Measurements from ENCODE around the gene CCNT1. TPM values are rescaled to one million over a fixed set of nuclear protein-coding genes. Genes with fewer than 3 reads are reported as not detected.

The CCNT1 gene
- total and polyA plus RNA-seq, 4 donors, result 3.2 to 18.2 (median 10.4) TPM

GRCh38 chr12:48659863-48660262 lies 56.6 kb downstream of the CCNT1 start:
- H3K27me3 ChIP-seq (ENCODE audit: control insufficient read depth in 4 of 4, insufficient read depth in 4 of 4, low read length in 3 of 4), result no peaks in the 10 kb centered on the region
- no peaks in the 10 kb centered on the region for H3K4me1 ChIP-seq (ENCODE audit: control insufficient read depth in 4 of 4, insufficient read depth in 4 of 4, low read length in 3 of 4)
- WGBS, result 97% methylated on average over 4 of the region's 4 CpGs
- no peak overlapping the region for H3K9ac ChIP-seq (ENCODE audit: low read depth in 1 of 2, low read length in 2 of 2)
- no peak for DNase-seq (ENCODE audit: low spot score)
- TF ChIP-seq GABPA (IDR thresholded peaks at IDR 0.05 in 1 of 2, conservative IDR thresholded peaks at IDR 0.05 in 1 of 2) (no peak), HNF4G (IDR thresholded peaks at IDR 0.05) (no peak), RXRA (IDR thresholded peaks at IDR 0.05) (no peak), TAF1 (conservative IDR thresholded peaks at IDR 0.05) (no peak), REST (IDR thresholded peaks at IDR 0.05) (no peak), EGR1 (IDR thresholded peaks at IDR 0.05; ENCODE audit: low read depth in 2 of 2) (no peak), FOXA2 (IDR thresholded peaks at IDR 0.05) (no peak), ZBTB33 (IDR thresholded peaks at IDR 0.05) (no peak), SP1 (IDR thresholded peaks at IDR 0.05) (no peak), RAD21 (IDR thresholded peaks at IDR 0.05) (no peak)
- TF ChIP-seq, protein P1, sequence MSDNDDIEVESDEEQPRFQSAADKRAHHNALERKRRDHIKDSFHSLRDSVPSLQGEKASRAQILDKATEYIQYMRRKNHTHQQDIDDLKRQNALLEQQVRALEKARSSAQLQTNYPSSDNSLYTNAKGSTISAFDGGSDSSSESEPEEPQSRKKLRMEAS (IDR thresholded peaks at IDR 0.05), result no peak
- TF ChIP-seq, protein P2, sequence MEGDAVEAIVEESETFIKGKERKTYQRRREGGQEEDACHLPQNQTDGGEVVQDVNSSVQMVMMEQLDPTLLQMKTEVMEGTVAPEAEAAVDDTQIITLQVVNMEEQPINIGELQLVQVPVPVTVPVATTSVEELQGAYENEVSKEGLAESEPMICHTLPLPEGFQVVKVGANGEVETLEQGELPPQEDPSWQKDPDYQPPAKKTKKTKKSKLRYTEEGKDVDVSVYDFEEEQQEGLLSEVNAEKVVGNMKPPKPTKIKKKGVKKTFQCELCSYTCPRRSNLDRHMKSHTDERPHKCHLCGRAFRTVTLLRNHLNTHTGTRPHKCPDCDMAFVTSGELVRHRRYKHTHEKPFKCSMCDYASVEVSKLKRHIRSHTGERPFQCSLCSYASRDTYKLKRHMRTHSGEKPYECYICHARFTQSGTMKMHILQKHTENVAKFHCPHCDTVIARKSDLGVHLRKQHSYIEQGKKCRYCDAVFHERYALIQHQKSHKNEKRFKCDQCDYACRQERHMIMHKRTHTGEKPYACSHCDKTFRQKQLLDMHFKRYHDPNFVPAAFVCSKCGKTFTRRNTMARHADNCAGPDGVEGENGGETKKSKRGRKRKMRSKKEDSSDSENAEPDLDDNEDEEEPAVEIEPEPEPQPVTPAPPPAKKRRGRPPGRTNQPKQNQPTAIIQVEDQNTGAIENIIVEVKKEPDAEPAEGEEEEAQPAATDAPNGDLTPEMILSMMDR (IDR thresholded peaks at IDR 0.05; ENCODE audit: low read depth, low read length, missing input control), result no peak
- no peaks in the 10 kb centered on the region for H3K9me3 ChIP-seq (ENCODE audit: control insufficient read depth in 4 of 4, low read length in 3 of 4)
- H3K36me3 ChIP-seq (ENCODE audit: control insufficient read depth in 4 of 4, insufficient read depth in 3 of 4, low read depth in 1 of 4, low read length in 3 of 4), result peaks cover 17 to 55% (median 43%) of the 10 kb centered on the region in 4 donors
- no peak overlapping the region for H3K27ac ChIP-seq (ENCODE audit: low read depth in 1 of 2, low read length in 2 of 2)
- no peak overlapping the region for H3K4me3 ChIP-seq (ENCODE audit: low read depth in 1 of 3, low read length in 3 of 3)

- no peak overlapping the region for H3K27ac ChIP-seq (ENCODE audit: low read depth in 1 of 2, low read length in 2 of 2)
- H3K9ac ChIP-seq (ENCODE audit: low read depth in 1 of 2, low read length in 2 of 2), result no peak overlapping the region
- 89% methylated on average over 4 of the region's 4 CpGs for WGBS
- no peak for DNase-seq (ENCODE audit: low spot score)
- H3K36me3 ChIP-seq (ENCODE audit: control insufficient read depth in 4 of 4, insufficient read depth in 3 of 4, low read depth in 1 of 4, low read length in 3 of 4), result peaks cover 10 to 57% (median 42%) of the 10 kb centered on the region in 4 donors
- H3K4me1 ChIP-seq (ENCODE audit: control insufficient read depth in 4 of 4, insufficient read depth in 4 of 4, low read length in 3 of 4), result no peaks in the 10 kb centered on the region
- no peaks in the 10 kb centered on the region for H3K9me3 ChIP-seq (ENCODE audit: control insufficient read depth in 4 of 4, low read length in 3 of 4)
- H3K27me3 ChIP-seq (ENCODE audit: control insufficient read depth in 4 of 4, insufficient read depth in 4 of 4, low read length in 3 of 4), result no peaks in the 10 kb centered on the region
- TF ChIP-seq, protein P1 (IDR thresholded peaks at IDR 0.05), result no peak
- TF ChIP-seq FOXA2 (IDR thresholded peaks at IDR 0.05) (no peak), HNF4G (IDR thresholded peaks at IDR 0.05) (no peak), JUND (IDR thresholded peaks at IDR 0.05) (no peak), GABPA (IDR thresholded peaks at IDR 0.05 in 1 of 2, conservative IDR thresholded peaks at IDR 0.05 in 1 of 2) (no peak), NR2F2 (IDR thresholded peaks at IDR 0.05) (no peak), HNF4A (conservative IDR thresholded peaks at IDR 0.05) (no peak), TAF1 (conservative IDR thresholded peaks at IDR 0.05) (no peak), SP1 (IDR thresholded peaks at IDR 0.05) (no peak), ATF3 (IDR thresholded peaks at IDR 0.05) (no peak), YY1 (IDR thresholded peaks at IDR 0.05) (no peak), ZBTB33 (IDR thresholded peaks at IDR 0.05) (no peak), REST (IDR thresholded peaks at IDR 0.05) (no peak), RAD21 (IDR thresholded peaks at IDR 0.05) (no peak)
- no peak overlapping the region for H3K4me3 ChIP-seq (ENCODE audit: low read depth in 1 of 3, low read length in 3 of 3)
Observed at GRCh38 chr12:48651681-48652080, 64.8 kb downstream of the CCNT1 start.
